Stimulated activated CD8-positive, alpha-beta memory T cell treated with anti-CD3 and anti-CD28 coated beads, Interleukin-12 subunit alpha, Interleukin-12 subunit beta, amount 100 ng/mL, for 24 hours (primary cell): ENCODE measurements around the gene STPG1.

ENCODE experiments used
- DNase-seq: peaks from one replicate; pipeline ENCODE4 v3.0.0-alpha.2; 2020; ENCODE audit errors: extremely low read depth

The STPG1 gene

DNA sequence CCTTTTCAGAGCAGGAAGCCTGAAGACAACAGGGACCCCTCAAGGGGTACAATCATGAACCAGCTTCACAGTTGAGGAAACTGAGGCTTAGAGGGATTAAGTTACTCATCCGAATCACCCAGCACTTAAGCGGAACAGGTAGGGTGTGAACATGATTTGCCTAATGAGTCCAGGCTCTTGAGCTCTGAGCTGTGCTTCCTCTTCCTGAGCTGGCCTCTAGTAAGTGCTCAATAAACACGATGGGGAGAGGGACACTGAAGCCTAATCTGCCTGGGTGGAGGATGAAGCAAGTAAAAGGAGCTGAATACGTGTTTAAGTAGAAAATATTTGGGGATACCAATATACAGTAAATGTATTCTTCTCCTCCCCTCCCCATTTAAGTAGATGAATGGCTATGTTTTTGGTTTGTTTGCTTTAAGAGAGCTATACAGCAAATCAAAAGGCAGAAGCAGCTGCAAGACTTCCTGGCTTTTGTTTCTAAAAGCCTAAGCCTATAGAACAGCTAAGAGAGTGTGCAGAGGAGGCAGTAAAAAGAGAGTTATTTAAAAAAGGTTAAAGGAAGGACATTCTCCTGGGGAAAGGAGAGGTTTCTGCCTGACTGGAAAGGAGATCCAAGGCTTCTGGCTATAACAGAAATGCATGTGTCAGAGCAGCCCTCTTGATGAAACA lies 20.5 kb downstream of the STPG1 start:
- DNase-seq = no peak

DNA sequence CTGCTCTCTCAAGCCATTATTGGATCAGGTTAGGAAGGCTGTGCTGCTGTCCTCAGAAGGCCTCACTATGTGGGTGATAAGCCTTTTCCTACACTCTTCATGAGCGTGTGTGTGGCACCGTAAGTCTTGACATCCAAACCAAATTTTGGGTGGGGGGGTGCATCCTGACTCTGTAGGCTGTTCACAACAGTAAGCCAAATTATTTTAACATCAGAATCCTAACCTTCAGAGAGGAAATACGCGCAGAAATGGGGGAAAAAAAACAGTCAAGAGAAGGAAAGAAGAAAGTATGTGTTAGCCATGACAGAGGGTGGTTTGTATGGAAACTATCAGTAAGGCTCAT lies 21.0 kb downstream of the STPG1 start:
- DNase-seq = no peak

DNA sequence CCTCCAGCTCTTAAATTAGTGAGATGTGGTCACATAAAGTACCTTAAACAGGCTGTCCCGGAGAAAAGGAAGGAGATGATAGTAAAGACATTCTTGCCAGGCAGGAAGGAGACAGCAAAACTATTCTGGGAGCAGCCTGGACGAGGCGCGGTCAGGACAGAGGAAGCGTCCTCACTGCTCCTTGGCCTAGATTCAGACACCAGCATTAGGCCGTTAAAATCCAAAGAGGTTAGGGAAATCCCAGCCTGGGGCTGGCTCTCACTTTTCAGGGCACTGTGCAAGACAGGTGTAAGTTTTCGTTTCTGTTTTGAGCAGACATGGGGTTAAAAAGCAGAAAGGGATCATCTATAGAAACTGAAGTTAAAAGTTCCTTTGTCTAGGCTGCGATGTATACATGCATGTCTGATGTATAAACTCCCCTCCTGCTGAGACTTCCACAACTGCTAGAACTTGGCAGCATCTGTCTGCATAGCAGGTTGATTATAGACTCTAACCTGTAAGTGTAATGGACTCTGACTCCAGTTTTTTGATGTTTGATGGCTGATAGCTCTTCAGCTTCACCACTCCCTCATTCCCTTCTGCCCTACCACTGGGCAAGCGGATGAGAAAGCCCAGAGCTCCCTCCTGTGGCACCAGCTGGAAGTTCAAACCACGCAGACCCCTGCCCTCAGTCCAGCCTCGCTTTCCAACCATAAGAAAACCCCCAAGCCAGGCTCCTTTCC lies 21.5 kb downstream of the STPG1 start:
- no peak for DNase-seq

DNA sequence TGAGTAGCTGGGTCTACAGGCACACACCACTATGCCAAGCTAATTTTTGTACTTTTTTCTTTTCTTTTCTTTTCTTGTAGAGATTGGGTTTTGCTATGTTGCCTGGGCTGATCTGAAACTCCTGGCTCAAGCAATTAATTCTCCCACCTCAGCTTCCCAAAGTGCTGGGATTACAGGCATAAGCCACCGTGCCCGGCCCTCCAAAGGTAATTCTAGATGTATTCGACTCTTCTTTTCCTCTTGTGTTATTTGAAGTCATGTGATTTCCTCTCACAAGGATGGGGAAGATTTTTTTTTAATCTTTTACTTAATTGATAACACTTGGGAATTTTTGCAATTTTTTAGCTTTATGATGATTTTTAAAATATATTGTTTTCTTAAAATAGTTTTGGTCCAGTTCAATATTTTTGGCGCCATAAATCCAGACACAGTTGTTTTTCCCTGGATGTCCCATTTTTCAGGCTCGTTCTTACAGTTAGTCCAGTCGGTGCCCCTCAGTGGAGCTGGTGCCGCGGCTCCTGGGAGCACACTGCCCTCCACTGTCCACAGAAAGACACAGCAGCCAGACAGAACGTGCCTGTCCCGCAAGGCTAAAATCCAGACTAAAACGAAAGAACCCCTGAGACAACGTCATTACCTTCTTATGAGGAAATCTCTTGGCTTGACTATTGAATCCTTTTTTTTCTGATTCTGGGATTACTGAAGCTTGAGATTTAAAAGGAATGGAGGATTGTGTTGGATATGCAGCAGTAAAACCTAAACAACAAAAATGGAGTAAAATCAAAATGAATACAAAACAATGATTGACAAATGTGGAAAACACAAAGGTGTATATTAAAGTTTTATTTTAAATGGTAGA lies 22.4 kb downstream of the STPG1 start:
- no peak for DNase-seq

DNA sequence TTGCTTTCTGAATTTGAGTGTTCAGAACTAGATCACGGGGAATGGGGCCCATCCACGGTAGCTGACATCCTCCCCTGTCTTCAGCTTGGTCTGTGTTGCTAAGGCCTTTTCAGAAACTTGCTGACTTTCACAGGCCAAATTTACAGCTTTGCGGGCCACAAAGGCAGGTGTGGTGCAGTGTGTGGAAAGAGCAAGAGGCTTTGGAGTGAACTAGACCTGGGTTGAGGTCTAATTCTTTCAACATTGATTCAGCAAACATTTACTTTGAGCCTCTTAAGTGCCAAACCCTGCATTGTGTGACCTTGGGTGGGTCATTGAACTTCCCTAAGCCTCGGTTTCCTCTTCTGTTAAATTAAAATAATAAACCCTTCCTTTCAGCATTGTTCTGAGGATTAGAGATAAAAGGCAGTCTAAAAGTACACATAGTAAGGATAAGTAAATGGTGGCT lies 24.3 kb downstream of the STPG1 start:
- DNase-seq = no peak

DNA sequence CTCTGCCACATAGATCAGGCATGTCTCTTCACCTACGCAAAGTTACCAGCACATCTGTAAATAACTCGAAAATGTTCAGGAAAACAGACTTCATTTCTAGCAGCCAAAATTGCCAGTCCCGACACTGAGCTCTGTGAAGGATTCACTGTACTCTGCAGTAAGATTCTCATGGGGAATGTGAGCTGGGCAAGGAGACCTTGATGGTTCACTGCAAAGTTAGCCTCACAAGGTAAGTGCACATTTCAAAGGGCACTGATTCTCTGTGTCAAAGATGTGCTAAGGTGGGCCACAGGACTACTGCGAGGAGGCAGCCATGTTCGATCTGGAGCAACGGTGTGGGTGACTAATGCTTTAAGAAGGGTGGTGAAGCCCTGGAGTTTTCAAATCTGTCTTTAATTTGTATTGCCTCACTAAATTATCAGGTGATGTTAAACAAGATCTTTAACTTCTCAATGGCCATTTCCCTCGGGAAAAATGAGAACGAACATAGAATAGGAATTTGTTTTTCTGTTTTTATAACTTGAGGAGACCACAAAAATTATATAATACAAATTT lies 25.2 kb downstream of the STPG1 start:
- DNase-seq = no peak

DNA sequence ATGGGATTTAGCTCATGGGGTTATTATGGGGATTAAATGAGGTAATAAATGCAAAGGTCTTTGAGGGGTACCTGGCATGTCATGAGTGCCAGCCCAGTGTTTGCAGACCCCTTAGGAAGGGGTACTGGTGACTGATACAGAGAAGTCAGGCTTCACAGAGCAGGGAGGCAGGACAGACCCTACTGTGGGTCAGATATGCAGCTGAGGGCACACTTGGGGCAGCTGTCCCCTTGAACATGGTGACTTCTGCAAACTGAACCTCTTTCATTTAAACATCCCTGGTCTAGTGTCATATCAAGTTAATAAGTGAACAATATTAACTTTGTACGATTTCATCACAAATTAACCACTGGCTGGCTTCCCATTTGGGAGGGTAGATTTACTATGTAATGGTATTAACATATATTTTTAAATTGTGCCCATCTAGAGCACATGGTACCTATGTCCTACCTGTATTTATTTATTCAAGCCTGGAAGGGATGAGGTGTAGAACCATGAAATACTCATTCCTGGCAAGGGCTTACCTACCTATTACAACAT lies 25.9 kb downstream of the STPG1 start:
- DNase-seq = no peak

DNA sequence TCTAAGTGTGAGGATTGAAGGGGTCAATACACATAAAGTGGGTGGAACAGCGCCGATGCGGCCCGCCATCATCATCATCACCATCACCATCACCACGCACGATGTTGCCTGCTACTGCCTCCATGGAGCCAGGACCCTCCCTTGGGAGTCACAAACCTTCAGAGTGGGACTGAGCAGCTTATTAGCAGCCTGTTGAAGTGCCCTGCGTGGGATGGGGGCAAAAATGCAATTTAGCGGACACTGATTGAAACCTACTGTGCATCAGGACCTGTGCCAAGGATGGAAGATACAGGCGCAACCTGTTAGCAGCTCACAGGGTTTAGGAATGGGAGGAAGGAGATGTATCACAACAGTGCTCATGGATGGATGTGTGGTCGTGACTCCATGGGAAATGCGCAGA lies 26.7 kb downstream of the STPG1 start:
- DNase-seq = no peak

DNA sequence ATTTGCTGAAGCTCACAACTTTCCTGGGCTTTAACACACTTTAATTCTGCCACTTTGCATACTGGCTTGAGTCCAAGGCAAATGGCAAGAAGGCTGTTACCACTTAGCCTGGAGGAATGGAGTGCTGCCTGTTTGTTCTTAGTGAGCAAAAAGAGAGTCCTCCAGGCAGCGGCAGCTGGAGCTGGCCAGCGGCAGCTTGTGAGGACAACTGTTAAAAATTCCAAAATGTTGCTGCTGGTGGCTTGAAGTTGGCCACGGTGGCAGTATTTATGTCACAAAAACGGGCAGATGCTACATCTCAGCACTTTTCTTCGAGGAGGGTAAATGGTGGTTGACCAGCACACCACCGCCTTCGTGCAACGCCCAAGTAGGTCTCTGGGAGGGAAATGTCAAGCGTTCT lies 27.3 kb downstream of the STPG1 start:
- no peak for DNase-seq

DNA sequence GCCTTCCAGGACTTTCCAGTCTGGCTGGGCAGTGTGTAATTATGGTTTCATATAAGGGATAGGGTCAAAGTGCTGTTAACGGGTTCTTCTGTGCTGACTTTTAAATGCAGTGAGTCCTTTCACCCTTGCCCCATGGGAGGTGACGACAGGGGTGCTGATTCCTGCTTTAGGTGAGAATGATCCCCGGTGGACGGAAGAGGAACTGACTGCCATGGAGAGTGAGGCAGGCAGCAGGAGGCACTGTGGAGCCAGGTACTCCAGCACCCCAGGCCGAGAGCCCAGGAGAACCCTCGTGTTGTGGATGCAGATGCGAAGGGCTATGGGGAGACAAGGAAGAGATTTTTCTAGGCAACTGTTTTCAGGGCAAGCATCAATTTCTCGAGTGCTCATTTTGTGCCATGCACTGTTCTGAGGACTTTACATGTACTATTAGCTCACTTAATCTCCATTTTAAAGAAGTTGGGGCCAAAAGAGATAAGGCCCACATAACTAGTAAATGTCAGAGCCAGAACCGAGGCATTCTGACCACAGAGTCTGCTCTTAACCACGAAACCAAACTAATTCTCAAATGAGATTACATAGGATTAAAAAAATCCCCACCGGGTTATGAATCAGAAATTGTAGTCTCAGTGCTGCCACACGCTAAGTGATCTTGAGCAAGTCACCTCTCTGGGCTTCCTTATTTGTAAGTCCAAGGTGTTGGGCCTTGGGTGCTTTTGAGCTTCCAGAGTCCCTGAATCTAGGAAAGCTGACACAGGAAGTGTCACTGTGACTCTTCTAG lies 28.2 kb downstream of the STPG1 start:
- DNase-seq = no peak

DNA sequence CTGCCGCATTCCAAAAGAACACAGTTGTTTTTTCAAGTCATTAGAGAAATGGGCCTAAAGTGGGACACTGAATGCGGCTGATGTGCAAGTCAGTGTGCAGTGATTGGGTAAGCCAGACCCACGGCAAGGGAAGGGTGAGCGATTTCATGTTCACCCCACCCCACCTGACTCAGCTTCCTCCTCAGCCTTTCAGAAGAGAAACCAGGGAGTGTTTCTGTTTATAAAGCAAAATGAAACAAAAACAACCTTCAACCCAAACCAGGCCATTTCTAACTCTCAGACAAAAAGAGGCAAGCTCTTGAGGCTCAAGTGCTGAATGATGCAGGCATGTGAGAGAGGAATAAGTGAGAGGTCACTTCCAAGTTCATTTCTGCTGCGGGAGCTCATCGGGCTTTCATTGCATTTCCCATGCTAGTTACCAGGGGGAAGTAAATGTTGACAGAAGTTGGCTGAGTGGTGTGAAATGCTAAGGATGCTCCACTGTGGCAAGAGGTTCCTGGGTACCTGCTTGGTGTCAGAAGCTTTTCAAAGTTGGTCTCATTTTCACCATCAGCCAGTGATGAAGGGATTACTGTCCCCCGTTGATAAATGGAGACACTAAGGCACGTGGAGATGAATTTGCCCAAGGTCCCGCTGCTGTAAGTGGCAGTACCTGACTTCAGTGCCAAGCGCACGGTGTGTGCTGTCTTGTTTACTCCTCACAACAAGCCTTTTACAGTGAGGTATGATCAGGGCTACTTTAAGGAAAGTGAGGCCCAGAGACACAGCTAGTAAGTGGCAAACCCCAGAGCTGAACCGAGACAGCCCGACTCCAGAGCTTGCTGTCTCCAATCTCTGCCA lies 29.1 kb downstream of the STPG1 start:
- DNase-seq = no peak

DNA sequence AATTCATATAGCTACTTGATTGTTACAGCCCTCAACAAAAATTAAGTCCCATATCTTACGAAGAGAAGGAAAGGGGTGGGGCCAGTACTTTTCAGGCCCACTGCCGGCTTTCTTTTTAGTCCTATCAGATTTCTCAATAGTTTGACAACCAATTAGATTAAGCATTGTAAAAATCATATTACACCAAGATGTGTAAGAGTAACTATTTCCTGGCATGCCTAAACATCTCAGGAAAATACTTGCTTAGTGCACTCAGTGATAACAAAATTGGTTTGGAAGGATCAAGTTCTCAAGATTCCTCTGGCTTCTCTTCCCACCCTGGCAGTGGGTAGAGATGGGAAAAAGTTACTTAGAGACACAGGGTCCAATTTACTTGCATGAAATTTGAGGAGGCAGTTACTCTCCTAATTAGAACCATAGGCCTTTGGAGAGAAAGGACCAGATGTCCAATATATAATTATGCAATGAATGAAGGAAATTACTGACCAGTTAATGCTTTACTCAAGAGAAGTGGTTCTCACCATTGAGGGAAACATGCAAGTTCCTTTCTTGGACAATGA lies 30.1 kb downstream of the STPG1 start:
- no peak for DNase-seq

DNA sequence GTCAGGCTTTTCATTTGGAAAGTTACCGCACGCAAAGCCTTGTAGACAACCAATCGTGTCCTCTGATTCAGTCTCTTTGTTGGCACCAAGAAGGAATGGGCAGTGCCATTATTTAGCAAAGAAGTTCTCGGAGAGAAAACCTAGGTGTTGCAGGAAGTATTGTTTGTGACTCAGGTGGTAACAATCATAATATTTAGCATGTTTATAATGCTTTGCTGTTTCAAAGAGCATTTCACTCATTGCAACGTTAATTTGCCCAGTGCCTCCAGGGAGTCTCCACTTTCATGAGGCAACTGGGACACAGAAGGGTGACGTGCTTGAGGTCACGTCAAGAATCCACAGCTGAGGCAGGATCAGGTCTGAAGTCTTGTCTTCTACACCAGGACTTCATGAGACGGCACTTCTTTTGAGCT lies 31.4 kb downstream of the STPG1 start:
- no peak for DNase-seq

DNA sequence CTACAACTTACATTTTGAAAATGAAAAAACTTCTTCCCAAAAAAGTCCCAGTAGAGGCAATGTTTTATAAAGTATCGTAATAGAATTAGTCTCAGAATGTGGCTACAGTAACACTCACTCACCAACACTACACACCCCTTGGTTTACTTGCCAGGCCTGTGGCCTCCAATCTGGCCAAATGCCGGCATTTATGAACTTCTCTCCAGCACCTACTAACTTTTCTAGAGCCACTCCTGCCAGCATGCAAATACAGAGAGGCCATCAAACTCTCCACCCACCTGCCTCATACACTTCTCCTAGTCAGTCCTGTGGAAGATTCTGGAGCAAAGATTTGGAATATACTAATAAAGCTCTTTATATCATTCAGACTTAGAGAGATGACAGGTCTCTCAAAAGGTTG lies 32.3 kb downstream of the STPG1 start:
- no peak for DNase-seq

DNA sequence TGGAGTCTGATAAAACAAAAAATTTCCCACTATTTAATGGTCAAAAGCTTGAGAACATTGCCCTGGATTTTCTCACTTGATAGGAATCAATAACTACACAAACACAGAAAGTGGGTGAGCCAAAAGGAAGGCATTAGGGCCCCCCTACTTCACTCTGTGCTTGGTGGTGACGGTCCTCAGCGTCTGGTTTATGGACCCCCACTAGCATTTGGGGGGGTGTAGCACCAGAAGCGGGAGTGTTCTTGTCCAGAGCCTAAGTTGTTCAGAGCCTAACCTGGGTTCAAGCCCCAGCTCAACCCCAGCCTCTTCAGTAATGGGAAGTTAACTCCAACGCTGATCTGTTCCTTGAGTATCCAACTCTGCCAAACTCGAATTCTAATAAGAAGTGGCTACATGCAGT lies 33.1 kb downstream of the STPG1 start:
- no peak for DNase-seq

DNA sequence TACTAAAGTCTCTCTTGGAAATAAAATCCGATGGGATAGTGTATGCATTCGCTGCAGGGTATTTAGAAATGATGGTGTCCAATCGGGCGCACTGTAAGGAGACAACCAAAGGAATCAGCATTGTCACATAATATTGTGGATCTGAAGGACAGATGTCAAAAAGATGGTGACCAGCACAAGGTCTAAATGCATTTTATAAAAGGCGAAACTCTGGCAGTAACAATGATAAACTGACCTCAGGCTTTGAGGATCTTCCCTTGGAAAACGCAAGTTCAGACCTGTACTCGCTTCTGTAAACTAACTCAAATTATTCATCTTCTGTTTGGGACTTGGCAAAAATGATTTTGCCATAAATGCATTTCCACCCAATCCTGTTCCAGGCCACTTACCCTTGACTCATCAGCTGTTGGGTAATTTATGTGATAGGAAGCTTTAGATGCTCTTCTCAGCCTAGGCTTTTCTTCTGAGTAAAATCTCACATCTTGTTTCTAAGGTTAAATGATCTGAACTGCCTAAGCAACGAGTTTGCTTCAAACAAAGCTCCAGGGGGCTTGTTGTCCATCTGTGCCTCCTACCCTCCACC lies 33.8 kb downstream of the STPG1 start:
- DNase-seq = no peak

DNA sequence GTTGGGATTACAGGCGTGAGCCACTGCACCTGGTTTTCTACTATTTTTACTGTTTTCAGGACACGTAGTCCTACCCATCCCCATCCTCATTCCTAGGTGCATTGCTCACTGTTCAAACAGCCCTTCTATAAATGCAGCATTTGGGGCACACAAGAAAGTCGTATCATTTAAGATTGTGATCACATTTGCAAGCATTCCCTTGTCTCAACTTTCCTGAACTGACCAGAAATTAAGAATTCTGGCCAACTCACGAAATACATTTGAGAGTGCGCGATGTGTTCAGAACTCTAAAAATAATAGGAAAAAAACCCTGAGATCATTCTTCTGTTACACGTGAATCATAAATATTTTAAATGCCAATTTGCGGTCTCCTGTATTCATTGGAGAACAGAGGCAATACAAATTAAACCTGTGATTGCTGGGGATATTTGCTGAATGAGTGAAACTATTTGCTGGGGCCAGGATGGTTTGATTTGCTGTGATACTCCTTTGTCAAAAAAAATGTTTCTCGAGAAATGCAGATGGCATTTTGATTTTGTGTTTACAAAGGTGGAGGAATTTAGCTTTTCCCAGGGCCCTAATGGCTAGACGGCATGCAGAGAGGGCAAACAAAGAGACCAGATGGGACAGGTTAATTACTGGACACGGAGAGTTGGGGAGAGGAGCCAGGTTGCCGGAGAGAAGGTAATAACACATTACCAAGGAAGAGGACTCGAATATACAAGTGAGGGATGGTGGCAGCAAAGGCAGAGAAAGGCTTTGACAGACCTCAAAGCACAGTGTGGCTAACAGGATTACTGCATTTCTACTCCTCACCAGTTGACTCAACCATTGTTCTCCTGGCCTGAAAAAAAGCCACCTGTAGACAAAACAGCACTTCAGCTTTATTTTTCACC lies 38.4 kb downstream of the STPG1 start:
- DNase-seq = no peak

DNA sequence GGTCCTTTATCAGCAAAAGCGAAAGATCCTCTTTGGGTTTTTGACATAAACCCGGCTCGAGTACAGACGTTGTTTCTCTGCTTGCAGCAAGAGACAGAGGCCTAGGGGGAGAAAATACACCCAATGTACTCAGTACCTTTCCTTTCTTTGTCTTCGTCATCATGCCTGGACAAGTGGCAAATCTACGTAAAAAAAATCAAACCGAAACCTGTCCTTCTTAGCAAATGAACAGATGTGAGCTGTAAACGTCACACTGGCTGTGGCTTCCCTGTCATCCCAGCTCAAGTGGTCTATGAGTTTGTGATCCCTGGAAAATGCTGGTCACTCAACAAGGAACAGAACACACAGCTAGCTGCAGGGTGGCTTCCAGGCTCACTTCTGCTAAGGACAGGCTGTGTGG lies 39.9 kb downstream of the STPG1 start:
- no peak for DNase-seq

DNA sequence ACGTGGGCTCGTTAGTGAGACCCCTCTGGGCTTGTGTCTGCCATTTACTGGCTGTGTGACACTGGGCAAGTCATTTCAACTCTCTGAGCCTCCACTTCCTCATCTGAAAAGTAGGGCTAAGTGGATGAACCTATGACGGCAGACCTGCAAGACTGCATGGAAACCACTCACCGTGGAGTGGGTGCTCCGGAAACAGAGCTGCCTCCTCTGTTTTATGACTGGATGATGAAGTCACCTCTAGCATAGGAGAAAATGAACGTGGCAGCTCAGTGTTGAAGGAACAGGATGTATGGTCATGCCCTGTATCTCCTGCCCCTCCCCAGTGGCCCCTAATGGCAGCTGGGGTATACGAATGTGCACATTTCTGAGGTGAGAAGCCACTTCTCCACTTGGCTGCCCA lies 40.5 kb downstream of the STPG1 start:
- no peak for DNase-seq
